Limb (tissue), 2 donors: ENCODE measurements around the gene CD1B.
"Not testable (repeated sequence)": the region's sequence is repeated elsewhere in the genome, so short reads cannot be mapped to it uniquely, and the experiment has no call there.

ENCODE experiments used
- DNase-seq, 2 donors: peaks; one replicate each; pipeline ENCODE4 v3.0.0-alpha.2; 2016; ENCODE audit errors: extremely low spot score in 2 of 2

The CD1B gene

DNA sequence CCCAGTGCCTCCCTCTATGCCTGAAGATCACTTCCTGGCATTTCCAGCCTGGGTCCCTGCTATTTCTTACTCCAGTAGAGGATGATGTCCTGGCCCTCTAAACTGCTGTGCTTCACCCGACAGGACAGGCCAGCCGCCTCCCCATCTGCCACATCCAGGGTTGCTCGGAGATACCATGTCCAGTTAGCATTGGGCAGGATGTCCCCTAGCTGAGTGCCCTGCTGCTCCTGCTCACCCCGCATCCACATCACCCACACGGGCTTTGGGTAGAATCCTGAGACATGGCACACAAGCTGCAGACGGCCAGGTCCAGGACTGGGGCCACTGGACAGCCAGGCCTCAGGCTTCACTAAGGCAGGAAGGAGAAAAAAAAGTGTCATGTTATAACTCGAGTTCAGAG lies 2.0 kb downstream of the CD1B start:
- DNase-seq = no peak

DNA sequence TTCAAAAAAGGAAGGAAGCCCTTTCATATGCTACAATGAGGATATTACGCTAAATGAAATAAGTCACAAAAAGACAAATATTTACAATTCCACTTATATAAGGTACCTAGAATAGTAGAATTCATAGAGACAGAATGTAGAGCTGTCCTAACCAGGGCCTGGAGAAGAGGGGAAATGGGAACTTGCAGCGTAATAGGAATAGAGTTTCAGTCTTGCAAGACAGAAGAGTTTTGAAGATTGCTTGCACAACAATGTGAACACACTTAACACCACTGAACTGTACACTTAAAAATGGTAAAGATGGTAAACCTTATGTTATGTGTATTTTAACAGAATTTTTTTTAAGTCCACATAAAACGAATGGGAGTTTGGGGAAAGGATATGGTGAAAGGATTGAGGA lies 2.9 kb downstream of the CD1B start:
- DNase-seq = no peak

DNA sequence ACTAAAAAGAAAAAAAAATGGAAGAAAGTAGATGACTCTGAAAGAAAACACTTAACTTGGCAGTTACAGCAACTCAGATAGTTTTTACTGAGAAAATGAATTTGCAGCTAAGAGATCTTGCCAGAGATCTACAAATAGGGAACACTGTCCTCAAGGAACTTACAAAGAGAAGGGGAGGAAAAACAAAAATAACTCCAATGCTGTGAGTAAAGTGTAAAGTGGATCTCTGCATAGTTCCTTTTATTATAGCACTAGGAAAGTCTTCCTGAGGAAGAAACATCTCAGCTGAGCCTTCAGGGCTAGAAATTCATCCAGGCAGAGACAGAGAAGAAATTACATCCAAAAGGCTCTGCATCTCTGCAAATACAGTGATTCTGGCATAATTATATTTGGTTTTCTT lies 3.9 kb downstream of the CD1B start:
- DNase-seq = no peak

DNA sequence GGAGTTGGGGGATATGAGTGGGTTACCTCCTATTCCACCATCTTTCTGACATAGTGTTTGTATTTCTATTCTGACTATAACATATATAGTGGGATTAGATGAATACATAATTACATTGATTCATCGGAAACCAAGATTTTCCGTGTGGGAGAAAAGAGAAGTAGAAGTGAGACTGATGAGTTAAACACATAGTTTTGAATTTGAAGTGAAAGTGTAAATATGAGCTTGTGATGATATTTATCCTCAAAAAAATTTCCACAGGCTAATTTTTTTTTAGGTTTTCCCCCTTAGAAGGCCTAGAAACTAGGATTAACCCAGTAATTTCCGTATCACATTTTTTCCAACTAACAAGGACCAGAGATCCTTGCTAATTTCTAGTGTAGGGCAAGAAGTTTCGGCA lies 6.9 kb downstream of the CD1B start:
- DNase-seq = no peak

DNA sequence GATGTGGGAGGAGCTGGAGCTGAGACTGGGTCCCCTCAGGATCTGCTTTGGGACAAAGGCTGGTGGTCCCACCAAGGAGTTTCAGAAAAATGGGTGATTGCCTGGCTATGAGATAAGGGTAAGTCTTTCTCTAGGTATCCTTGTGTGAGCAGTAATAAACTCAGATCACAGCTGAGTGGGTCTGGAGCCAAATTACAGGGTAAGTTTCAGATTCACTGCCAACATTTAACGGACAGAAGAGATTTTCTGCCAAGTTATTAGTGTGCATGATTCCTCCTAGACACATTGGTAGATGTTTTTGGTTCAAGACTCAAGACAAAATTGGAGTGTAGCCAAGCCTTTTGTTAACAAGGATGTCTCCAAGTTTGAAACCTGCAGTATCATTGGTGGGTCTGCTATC lies 7.5 kb downstream of the CD1B start:
- no peak for DNase-seq

DNA sequence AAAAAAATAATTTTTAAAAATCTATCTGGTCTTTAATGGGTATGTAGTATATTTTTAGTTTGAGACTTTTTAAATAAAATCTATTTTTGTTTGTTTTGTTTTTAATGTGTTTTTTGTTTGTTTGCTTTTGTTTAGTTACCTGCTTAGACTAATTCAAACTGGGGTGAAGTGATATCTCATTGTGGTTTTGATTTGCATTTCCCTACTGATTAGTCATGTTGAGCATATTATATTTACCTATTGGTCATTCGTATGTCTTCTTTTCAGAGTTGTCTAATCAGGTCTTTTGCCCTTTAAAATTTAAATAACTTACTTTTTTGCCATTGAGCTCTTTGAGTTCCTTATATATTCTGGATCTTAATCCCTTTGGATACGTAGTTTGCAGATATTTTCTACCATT lies 20.3 kb downstream of the CD1B start:
- no peak for DNase-seq

DNA sequence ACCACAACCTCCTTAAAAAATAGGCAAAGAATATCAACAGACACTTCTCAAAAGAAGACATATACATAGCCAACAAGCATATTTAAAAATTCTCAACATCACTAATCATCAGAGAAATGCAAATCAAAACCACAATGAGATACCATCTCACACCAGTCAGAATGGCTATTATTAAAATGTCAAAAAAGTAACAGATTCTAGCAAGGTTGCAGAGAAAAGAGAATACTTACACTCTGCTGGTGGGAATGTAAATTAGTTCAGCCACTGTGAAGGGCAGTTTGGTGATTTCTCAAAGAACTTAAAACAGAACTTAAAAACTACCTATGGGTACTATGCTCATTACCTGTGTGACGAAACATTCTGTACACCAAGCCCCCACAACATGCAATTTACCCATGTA lies 20.7 kb downstream of the CD1B start:
- no peak for DNase-seq

DNA sequence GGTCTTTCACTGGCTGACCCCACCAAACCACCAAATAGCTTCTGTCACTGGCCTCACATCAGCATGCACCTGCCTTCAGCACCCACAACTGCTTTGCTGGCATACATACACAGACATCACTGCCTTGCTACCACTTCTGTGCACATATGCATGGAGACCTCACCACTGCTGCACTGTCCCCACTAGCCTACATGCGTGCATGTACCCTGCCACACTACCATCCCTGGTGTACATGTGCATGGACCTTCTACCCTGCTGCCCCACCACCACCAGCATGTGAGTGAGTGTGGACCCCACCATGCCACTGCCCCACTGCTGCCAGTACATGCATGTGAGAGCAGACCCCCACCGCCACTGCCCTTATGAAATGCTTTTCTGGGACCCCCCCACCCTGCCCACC lies 35.5 kb downstream of the CD1B start:
- DNase-seq = no peak

DNA sequence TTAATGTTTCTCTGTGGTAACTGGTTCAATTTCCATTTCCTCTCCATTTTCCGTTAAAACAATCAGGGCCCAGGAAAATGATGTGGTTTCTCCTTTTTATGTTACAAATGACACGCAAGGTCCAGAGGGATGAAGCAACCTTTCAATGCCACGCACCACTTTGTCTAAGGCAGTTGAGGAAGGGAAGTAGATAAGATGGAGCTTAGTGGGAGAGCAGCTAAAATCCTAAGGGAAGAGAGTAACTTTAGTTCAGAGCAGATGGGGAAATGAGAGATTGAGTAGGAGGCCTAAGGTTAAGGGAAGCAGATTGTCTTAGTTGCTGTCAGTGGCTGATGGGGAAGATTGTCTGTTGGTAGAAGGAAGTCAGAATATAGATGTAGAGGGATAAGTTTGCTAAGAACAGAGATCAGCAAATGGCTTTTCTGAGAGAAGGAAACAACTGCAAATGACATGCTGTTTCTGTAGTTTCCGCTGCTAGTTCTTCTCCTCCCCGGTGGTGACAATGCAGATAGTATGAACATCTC lies 40.9 kb downstream of the CD1B start:
- DNase-seq = no peak

DNA sequence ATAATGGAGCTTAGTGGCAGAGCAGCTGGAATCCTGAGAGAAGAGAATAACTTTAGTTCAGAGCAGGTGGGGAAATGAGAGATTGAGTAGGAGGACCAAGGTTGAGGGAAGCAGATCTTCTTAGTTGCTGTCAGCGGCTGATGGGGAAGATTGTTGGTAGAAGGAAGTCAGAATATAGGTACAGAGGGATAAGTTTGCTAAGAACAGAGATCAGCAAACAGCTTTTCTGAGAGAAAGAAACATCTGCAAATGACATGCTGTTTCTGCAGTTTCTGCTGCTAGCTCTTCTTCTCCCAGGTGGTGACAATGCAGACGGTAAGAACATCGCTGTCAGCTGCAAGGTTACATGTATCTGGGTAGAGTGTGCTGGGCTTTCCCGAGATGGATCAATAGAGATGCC lies 41.5 kb downstream of the CD1B start, which contains the start of gene CD1C:
Gene CD1C, plus strand, starts transcription at position 113 of the 400 bp plus-strand sequence. Its CDS starts 142 bp downstream, at position 255.
- DNase-seq = no peak

DNA sequence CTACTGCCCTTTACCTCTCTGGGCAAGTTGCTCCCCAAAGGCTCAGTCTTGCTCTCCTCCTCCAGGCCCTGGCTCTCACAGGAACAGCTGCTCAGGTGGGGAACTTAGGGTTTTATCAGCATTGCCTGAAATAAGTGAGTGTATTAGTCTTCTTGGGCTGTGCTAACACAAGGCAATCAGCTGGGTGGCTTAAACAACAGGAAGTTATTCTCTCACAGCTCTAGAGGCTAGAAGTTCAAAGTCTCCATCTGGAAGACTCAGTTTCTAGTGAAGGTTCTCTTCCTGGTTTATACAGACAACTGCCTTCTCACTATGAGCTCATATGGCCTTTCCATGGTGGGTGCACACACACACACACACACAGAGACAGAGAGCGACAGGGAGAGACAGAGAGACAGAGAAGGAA lies 44.4 kb downstream of the CD1B start:
- no peak for DNase-seq

DNA sequence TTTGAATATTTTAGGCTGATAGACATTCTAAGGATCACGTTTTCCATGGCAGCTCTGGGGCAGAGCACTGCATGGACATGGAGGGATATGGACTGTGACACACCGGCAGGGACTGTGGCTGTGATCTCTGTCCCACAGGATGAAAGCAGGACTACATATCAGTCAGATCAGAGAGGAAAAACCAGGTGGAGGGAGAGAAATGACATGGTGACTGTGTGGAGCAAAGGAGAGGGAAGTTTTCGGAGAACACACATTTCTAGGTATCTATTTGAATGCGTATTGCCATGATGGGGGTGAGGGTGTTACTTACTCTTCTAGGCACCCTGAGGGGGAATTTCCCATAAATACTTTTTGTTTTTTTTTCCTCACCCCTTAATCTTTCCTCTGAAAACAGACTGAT lies 44.8 kb downstream of the CD1B start:
- no peak for DNase-seq

DNA sequence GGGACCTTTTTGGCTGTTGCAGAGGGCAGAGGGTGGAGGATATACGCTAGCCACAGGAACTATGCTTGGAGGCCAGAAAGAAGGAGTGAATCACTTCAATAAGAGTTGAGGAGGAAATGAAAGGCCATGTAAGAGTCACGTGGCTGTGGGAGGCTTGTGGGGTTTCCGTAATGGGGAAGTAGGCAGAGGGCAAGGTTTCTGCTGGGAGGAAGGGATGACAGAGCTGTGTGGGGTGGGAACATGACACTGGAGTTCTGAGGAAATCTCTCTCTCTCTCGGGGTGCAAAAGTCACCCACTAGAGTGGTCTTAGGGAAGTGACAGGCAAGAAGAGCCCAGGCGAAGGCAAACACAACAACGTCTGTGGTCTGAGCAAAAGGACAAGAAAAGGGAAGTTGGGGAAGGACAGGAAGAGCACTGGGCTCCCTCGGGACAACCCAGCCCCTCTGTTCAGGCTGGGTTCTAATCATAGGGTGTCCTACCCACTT lies 45.5 kb downstream of the CD1B start:
- no peak for DNase-seq

DNA sequence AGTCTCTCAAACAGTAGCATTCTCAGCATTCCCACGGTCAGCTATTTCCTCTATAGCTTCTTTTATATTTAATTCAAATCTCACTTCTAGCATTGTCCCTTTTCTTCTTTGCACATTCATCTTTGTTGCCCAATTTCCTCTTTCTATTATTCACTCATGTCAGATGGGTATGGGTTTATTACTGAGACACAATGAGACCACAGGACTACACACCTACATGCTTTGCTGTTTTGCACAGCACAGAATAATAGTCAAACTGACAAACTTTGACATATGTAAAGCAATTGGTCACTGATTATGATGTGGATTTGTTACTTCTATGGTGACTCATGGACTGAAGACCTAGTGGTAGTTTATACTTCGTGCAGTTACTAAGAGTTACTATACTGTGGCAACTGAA lies 47.4 kb downstream of the CD1B start:
- no peak for DNase-seq

DNA sequence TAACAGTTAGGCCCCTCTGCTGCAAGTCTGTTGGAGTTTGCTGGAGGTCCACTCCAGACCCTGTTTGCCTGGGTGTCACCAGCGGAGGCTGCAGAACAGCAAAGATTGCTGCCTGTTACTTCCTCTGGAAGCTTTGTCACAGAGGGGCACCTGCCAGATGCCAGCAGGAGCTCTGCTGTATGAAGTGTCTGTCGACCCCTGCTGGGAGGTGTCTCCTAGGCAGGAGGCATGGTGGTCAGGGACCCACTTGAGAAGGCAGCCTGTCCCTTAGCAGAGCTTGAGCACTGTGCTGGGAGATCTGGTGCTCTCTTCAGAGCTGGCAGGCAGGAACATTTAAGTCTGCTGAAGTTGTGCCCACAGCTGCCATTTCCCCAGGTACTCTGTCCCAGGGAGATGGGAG lies 48.9 kb downstream of the CD1B start:
- DNase-seq = not testable (repeated sequence)
